Panc1 (cell line): ENCODE data around the gene DDIAS. TPM values are rescaled to one million over a fixed set of nuclear protein-coding genes. Genes with fewer than 3 reads are reported as not detected.

ENCODE experiments used
- ATAC-seq: fragments of 200-7000 bp; cut with Tn5 transposase; 2 replicates; pipeline ENCODE4 v1.9.1; 2020; ENCODE audit warnings: mild to moderate bottlenecking, moderate library complexity
- BruUV-seq: library from RNA; stranded (reverse); fragments of 400-500 nt; replicated peaks from 2 replicates; lab custom pipeline; 2021; lab: Mats Ljungman, UMichigan
- CTCF ChIA-PET: fragments of 300-600 bp; sonication (Branson Sonifier 250); formaldehyde crosslinking; loops from one replicate; lab custom pipeline; 2022; ENCODE audit warnings: antibody characterized with exemption; lab: Charles Lee
- POLR2A ChIA-PET: fragments of 300-600 bp; sonication (Branson Sonifier 250); formaldehyde crosslinking; loops from one replicate; lab custom pipeline; 2022; ENCODE audit warnings: antibody characterized with exemption; lab: Charles Lee
- DNase-seq: peaks from one replicate; pipeline ENCODE4 v3.0.0-alpha.2; 2010; ENCODE audit warnings: low read depth, low spot score
- H3K27ac ChIP-seq: 2 replicates; pipeline ENCODE4 v1.5.1; 2011; ENCODE audit warnings: mild to moderate bottlenecking, low read length, inconsistent platforms
- H3K27me3 ChIP-seq: fragments of 200-500 bp; sonication (Bioruptor generic); 2 replicates; pipeline ENCODE4 v1.6.0; 2014; ENCODE audit warnings: low read length, inconsistent platforms; ENCODE audit not compliant: control insufficient read depth, insufficient read depth
- H3K36me3 ChIP-seq: fragments of 200-500 bp; sonication (Bioruptor generic); 2 replicates; pipeline ENCODE4 v1.5.1; 2014; ENCODE audit warnings: inconsistent platforms, mild to moderate bottlenecking, low read length, moderate library complexity; ENCODE audit not compliant: control insufficient read depth, insufficient read depth
- H3K4me1 ChIP-seq: 2 replicates; pipeline ENCODE4 v1.5.1; 2011; ENCODE audit warnings: inconsistent platforms, mild to moderate bottlenecking, low read length, moderate library complexity; ENCODE audit not compliant: control insufficient read depth, insufficient read depth
- H3K4me3 ChIP-seq, 2 experiments: 2 replicates each; pipeline ENCODE4 v1.5.1; 2011 to 2012; ENCODE audit warnings: low read depth in 2 of 2, low read length in 2 of 2, mild to moderate bottlenecking in 2 of 2, inconsistent platforms in 1 of 2, moderate library complexity in 1 of 2
- H3K9me3 ChIP-seq: fragments of 200-500 bp; sonication (Bioruptor generic); 2 replicates; pipeline ENCODE4 v1.5.1; 2014; ENCODE audit warnings: low read depth, mild to moderate bottlenecking, inconsistent platforms, low read length, moderate library complexity; ENCODE audit not compliant: control insufficient read depth, insufficient read depth
- POLR2AphosphoS5 ChIP-seq: IDR thresholded peaks from 2 replicates; pipeline ENCODE4 v1.6.1; 2012; ENCODE audit warnings: mild to moderate bottlenecking, low read depth, low read length, moderate library complexity
- REST ChIP-seq, 2 experiments: IDR thresholded peaks; 2 replicates each; pipeline ENCODE4 v1.6.1; 2011 to 2012; ENCODE audit warnings: low read depth in 2 of 2, control low read depth in 1 of 2, low read length in 1 of 2, mild to moderate bottlenecking in 1 of 2, moderate library complexity in 1 of 2; ENCODE audit not compliant: insufficient read depth in 1 of 2
- SIN3A ChIP-seq: IDR thresholded peaks from 2 replicates; pipeline ENCODE4 v1.6.1; 2012; ENCODE audit warnings: low read depth, mild to moderate bottlenecking, low read length, moderate library complexity, borderline replicate concordance; ENCODE audit not compliant: insufficient read depth
- TCF7L2 ChIP-seq: IDR thresholded peaks from 2 replicates; pipeline ENCODE4 v1.6.1; 2011; ENCODE audit warnings: mild to moderate bottlenecking, low read depth, low read length, inconsistent platforms
- in situ Hi-C: cut with HindIII; loops from 2 replicates; pipeline ENCODE4 v1.10.0; 2016; ENCODE audit warnings: low sequenced_read_pairs, low pct_unique_long_range_greater_than_20kb
- intact Hi-C: fragments of 100-400 bp; cut with micrococcal nuclease; formaldehyde crosslinking; loops from one replicate; pipeline ENCODE4 v1.10.0; 2022; ENCODE audit not compliant: unreplicated experiment
- total RNA-seq: library from RNA; stranded (reverse); gene quantifications from one replicate; pipeline ENCODE4 v1.2.1, GENCODE V29; 2021; ENCODE audit not compliant: unreplicated experiment
- TF ChIP-seq, protein P1 (sequence below): fragments of 450-650 bp; IDR thresholded peaks from 2 replicates; pipeline ENCODE4 v1.5.1; 2017; ENCODE audit warnings: mild to moderate bottlenecking

DDIAS gene
- total RNA-seq, 1 experiment from 2014 or later: 22.9 TPM

DNA sequence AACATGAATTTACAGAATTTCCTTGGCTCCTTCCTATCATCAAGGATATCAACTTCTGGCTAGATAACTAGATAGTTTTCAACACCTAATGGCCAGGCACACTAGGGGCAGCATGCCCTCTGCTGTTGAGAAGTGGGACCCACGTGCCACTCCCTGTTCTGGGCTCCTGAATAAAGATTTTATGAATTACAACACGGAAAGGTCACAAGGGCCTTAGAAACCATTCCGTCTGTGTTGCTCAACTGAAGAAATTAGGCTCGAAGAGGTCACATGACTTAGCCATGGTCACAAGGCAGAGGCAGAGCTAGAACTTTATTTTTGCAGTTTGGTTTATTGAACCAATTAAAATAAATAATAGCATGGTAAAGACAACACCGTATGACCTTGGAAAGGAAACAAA is 37.3 kb upstream of the DDIAS start:
- POLR2A ChIA-PET: no interaction called here
- no TSS peak for BruUV-seq
- no peaks in the 10 kb centered on the region for H3K36me3 ChIP-seq
- H3K27ac ChIP-seq: peak overlapping the region; percentile 24; the same call in 1 of the 2 replicates
- DNase-seq (no peak), ATAC-seq (peak; percentile 85)
- in situ Hi-C loops: no loop called here
- TF ChIP-seq, protein P1, sequence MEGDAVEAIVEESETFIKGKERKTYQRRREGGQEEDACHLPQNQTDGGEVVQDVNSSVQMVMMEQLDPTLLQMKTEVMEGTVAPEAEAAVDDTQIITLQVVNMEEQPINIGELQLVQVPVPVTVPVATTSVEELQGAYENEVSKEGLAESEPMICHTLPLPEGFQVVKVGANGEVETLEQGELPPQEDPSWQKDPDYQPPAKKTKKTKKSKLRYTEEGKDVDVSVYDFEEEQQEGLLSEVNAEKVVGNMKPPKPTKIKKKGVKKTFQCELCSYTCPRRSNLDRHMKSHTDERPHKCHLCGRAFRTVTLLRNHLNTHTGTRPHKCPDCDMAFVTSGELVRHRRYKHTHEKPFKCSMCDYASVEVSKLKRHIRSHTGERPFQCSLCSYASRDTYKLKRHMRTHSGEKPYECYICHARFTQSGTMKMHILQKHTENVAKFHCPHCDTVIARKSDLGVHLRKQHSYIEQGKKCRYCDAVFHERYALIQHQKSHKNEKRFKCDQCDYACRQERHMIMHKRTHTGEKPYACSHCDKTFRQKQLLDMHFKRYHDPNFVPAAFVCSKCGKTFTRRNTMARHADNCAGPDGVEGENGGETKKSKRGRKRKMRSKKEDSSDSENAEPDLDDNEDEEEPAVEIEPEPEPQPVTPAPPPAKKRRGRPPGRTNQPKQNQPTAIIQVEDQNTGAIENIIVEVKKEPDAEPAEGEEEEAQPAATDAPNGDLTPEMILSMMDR: peak; percentile 82
- TF ChIP-seq SIN3A (no peak), TCF7L2 (no peak)
- CTCF ChIA-PET: no interaction called here
- intact Hi-C loops: loop anchor here (1.0 kb wide), 1 partner anchor 146 kb away; no protein-coding TSS in a partner anchor
- H3K4me3 ChIP-seq: no peak overlapping the region
- H3K4me1 ChIP-seq: peaks cover 31% of the 10 kb centered on the region
- no peaks in the 10 kb centered on the region for H3K27me3 ChIP-seq
- H3K9me3 ChIP-seq: no peaks in the 10 kb centered on the region

- Histone ChIP-seq H3K27me3 (no peaks in the 10 kb centered on the region), H3K4me1 (peaks cover 21% of the 10 kb centered on the region), H3K9me3 (no peaks in the 10 kb centered on the region), H3K27ac (no peak overlapping the region), H3K4me3 (no peak overlapping the region), H3K36me3 (no peaks in the 10 kb centered on the region)
- no TSS peak for BruUV-seq
- no peak for DNase-seq
- TF ChIP-seq TCF7L2 (no peak), SIN3A (no peak), POLR2AphosphoS5 (no peak), REST (IDR thresholded peaks at IDR 0.05; ENCODE audit: insufficient read depth in 1 of 2, low read depth in 2 of 2, low read length in 1 of 2) (no peak)
- TF ChIP-seq, protein P1: no peak
- in situ Hi-C loops (no loop called here), intact Hi-C loops (loop anchor here (5.0 kb wide), 1 partner anchor 951 kb away; no protein-coding TSS in a partner anchor)
- no peak for ATAC-seq
- ChIA-PET POLR2A (no interaction called here), CTCF (interaction anchor here (0.6 to 0.7 kb wide), 2 partner anchors 23 to 99 kb away, joined by 3 to 5 read pairs; no protein-coding TSS in a partner anchor)
Observed at GRCh38 chr11:82865841-82866240, 35.7 kb upstream of the DDIAS start.
